Stomach (tissue), 9 donors: ENCODE data around the gene LTV1. TPM values are rescaled to one million over a fixed set of nuclear protein-coding genes. Genes with fewer than 3 reads are reported as not detected.

Experiments used
- DNase-seq, 2 donors: peaks; one replicate each; pipeline versions ENCODE4 v3.0.0 to v3.0.0-alpha.2; 2013 to 2019
- H3K27ac ChIP-seq, 5 donors: fragments of 200-600 bp in 4 of 5; sonication (generic) in 4 of 5; one replicate each; pipeline ENCODE4 v1.5.1; 2013 to 2019; ENCODE audit warnings: mild to moderate bottlenecking in 1 of 5, moderate library complexity in 1 of 5
- H3K27me3 ChIP-seq, 3 donors: fragments of 200-600 bp; sonication (generic); one replicate each; pipeline ENCODE4 v1.5.1; 2017 to 2019; ENCODE audit warnings: mixed run types in 1 of 3
- H3K36me3 ChIP-seq, 4 donors: fragments of 200-600 bp; sonication (generic); 1 replicate in 3 of 4; 2 replicates in 1 of 4; pipeline ENCODE4 v1.5.1; 2016 to 2019
- H3K4me1 ChIP-seq, 4 donors: fragments of 200-600 bp; sonication (generic); one replicate each; pipeline ENCODE4 v1.5.1; 2016 to 2019
- H3K4me3 ChIP-seq, 4 donors: fragments of 200-600 bp; sonication (generic) in 3 of 4; one replicate each; pipeline ENCODE4 v1.5.1; 2016 to 2019; ENCODE audit warnings: mild to moderate bottlenecking in 1 of 4
- H3K9me3 ChIP-seq, 4 donors: fragments of 200-600 bp; sonication (generic); one replicate each; pipeline ENCODE4 v1.5.1; 2016 to 2019
- EP300 ChIP-seq: sonication (generic); formaldehyde crosslinking; IDR thresholded peaks from one replicate; pipeline ENCODE4 v1.6.1; 2017; ENCODE audit warnings: antibody characterized with exemption
- POLR2A ChIP-seq, 4 donors: fragments of 450-650 bp; IDR thresholded peaks; one replicate each; pipeline ENCODE4 v1.6.1; 2016; ENCODE audit warnings: antibody characterized with exemption in 4 of 4, control low read depth in 2 of 4, mild to moderate bottlenecking in 1 of 4, moderate library complexity in 1 of 4
- POLR2AphosphoS5 ChIP-seq, 3 donors: sonication (generic); formaldehyde crosslinking; IDR thresholded peaks; one replicate each; pipeline ENCODE4 v1.6.1; 2016; ENCODE audit warnings: antibody characterized with exemption in 3 of 3
- whole genome bisulfite sequencing, 5 donors: extraction: QIAGEN DNeasy Blood & Tissue Kit in 3 of 5; methylation state at CpG; one replicate each; pipeline versions ENCODE4 v1.1.5 to v1.1.7; 2013 to 2018; 5-methylcytosine and 5-hydroxymethylcytosine counted together
- intact Hi-C: fragments of 100-400 bp; cut with DNase I; formaldehyde crosslinking; loops from one replicate; pipeline ENCODE4 v1.15.1; 2023; ENCODE audit warnings: low total_unique reads
- polyA plus RNA-seq, 3 donors: library from polyadenylated mRNA; stranded (reverse); fragments of 200-250 nt; gene quantifications; one replicate each; pipeline ENCODE4 v1.2.3, GENCODE V29; 2013
- total RNA-seq, 5 donors: library from RNA; depleted of rRNA; stranded (reverse); fragments of >200 nt; gene quantifications; one replicate each; pipeline versions ENCODE4 v1.1.0 to v1.2.3, GENCODE V29; 2014 to 2016
- TF ChIP-seq, protein P1 (sequence below), 7 experiments: fragments of 450-650 bp in 4 of 7; fragments of 200-600 bp in 3 of 7; sonication (generic) in 3 of 7; IDR thresholded peaks; one replicate each; pipeline ENCODE4 v1.5.1; 2016 to 2019; ENCODE audit warnings: antibody characterized with exemption in 7 of 7, control low read depth in 2 of 7, mild to moderate bottlenecking in 1 of 7
- donor health status: healthy with polysubstance abuse.
- donor health status: Bipolar disorder and iron deficiency.
- donor health status: healthy.

Gene LTV1
- total and polyA plus RNA-seq, 8 donors: 1.2 to 25.3 (median 16.6) TPM

DNA sequence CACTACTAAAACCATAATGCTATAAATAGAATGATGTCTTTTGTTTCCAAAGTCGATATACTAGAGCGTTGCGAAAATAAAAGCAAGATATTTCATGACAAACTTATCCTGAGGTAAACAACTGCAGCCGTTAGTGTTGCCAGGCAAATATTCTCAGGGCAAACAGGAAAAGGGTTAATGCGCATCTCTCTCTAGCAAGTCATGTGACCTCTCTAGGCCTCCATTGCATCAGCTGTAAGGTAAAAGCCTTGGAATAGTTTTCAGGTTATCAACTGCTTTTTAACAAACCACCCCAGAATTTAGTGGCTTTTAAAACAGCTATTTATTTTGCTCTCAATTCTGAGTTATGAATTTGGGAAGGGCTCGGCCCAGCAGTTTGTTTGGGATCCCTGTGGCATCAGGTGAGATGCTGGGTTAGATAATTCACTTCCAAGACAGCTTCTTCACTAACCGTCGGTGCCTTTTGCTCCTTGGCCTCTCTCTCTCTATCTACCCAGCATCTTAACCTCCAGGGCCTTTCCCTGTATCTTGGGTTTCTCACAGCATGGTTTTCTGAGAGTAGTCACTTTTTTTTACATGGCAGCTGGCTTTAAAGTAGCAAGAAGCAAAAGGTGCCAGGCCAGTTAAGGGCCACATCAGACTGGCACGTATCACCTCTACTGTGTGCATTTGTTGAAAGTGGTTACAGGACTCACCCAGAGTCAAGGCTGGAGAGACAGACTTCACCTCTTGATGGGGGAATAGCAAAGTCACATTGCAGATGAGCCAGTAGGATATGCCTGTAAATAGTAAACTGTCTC, 39.2 kb upstream of the LTV1 start:
- TF ChIP-seq, protein P1, sequence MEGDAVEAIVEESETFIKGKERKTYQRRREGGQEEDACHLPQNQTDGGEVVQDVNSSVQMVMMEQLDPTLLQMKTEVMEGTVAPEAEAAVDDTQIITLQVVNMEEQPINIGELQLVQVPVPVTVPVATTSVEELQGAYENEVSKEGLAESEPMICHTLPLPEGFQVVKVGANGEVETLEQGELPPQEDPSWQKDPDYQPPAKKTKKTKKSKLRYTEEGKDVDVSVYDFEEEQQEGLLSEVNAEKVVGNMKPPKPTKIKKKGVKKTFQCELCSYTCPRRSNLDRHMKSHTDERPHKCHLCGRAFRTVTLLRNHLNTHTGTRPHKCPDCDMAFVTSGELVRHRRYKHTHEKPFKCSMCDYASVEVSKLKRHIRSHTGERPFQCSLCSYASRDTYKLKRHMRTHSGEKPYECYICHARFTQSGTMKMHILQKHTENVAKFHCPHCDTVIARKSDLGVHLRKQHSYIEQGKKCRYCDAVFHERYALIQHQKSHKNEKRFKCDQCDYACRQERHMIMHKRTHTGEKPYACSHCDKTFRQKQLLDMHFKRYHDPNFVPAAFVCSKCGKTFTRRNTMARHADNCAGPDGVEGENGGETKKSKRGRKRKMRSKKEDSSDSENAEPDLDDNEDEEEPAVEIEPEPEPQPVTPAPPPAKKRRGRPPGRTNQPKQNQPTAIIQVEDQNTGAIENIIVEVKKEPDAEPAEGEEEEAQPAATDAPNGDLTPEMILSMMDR (IDR thresholded peaks at IDR 0.05): no peak
- TF ChIP-seq POLR2A (IDR thresholded peaks at IDR 0.05) (no peak), EP300 (no peak), POLR2AphosphoS5 (IDR thresholded peaks at IDR 0.05) (no peak)
- no peak overlapping the region for H3K4me3 ChIP-seq
- WGBS, 5 donors: 76 to 84% (median 82%) methylated on average over 9 of the region's 9 CpGs
- intact Hi-C loops: no loop called here
- DNase-seq: no peak
- peaks cover 0 to 34% (median 3%) of the 10 kb centered on the region in 4 donors for H3K4me1 ChIP-seq
- H3K27ac ChIP-seq: no peak overlapping the region
- peaks cover 0 to 47% (median 27%) of the 10 kb centered on the region in 4 donors for H3K36me3 ChIP-seq
- no peaks in the 10 kb centered on the region for H3K27me3 ChIP-seq
- H3K9me3 ChIP-seq: peaks cover 0 to 5% (median 2%) of the 10 kb centered on the region in 4 donors

DNA sequence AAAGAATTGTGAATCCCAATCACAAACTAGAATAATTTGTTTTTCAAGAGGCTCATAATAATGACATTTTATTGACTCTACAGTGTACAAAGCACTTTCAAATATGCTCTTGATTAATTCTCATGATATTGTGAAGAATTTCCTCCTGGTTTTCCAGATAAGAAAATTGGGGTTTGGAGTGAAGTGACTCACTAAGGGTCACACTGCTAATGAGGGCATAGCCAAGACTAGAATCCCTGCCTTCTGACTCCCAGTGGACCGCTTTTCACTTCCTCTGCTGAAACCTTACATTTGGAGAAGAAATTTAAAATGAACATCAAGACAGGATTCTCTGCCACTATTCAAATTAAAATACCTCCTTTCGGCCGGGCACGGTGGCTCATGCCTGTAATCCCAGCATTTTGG, 38.3 kb upstream of the LTV1 start:
- WGBS, 5 donors: 72 to 82% (median 75%) methylated on average over 4 of the region's 4 CpGs
- intact Hi-C loops: no loop called here

DNA sequence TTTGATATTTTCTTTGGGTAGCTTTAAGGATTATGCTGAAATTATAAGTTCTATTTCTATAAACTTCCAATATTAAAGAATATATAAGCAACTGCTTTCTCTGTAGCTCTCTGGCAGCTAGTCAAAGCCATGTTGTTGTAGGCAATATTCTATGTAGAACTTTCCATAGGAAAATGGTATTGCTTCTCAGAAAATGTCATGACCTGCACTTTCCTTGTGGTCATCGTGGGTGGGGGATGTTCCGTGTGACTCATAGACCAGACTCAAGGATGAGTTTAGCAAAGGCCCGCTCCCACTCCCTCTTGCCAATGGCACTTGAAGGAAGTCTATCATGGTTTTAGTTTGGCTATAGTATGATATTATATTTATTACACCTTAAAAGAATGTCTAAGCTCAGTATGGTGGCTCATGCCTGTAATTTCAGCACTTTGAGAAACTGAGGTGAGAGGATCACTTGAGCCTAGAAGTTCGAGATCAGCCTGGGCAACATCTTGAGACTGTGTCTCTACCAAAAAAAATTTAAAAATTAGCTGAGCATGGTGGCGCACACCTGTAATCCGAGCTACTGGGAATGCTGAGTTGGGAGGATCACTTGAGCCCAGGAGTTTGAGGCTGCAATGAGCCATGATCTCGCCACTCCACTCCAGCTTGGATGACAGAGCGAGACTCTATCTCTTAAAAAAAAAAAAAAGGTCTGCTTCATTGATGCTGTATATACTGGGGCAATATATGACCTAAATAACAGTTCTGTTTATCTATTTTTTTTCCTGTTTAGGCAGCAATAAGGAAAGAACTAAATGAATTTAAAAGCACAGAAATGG, 36.6 kb upstream of the LTV1 start:
- H3K27ac ChIP-seq: peak overlapping the region in 1 of 5 donors; percentile 51
- intact Hi-C loops: no loop called here
- no peaks in the 10 kb centered on the region for H3K9me3 ChIP-seq
- H3K36me3 ChIP-seq: peaks cover 0 to 30% (median 20%) of the 10 kb centered on the region in 4 donors
- no peaks in the 10 kb centered on the region for H3K27me3 ChIP-seq
- DNase-seq: no peak
- WGBS, 5 donors: 84 to 92% (median 88%) methylated on average over 8 of the region's 8 CpGs
- H3K4me3 ChIP-seq: no peak overlapping the region
- no peak for TF ChIP-seq POLR2A (IDR thresholded peaks at IDR 0.05)
- TF ChIP-seq, protein P1 (IDR thresholded peaks at IDR 0.05): no peak
- no peak for TF ChIP-seq POLR2AphosphoS5 (IDR thresholded peaks at IDR 0.05)
- TF ChIP-seq EP300: no peak
- peaks cover 0 to 34% (median 5%) of the 10 kb centered on the region in 4 donors for H3K4me1 ChIP-seq

More for the DNA sequence above, 38.3 kb upstream of the LTV1 start:
- TF ChIP-seq, protein P1 (IDR thresholded peaks at IDR 0.05): no peak
- no peak for TF ChIP-seq POLR2AphosphoS5 (IDR thresholded peaks at IDR 0.05)
- Histone ChIP-seq H3K27ac (no peak overlapping the region), H3K4me1 (peaks cover 0 to 34% (median 4%) of the 10 kb centered on the region in 4 donors), H3K27me3 (no peaks in the 10 kb centered on the region), H3K9me3 (peaks cover 0 to 3% (median 0%) of the 10 kb centered on the region in 4 donors), H3K4me3 (no peak overlapping the region), H3K36me3 (peaks cover 0 to 40% (median 27%) of the 10 kb centered on the region in 4 donors)
- DNase-seq: no peak

DNA sequence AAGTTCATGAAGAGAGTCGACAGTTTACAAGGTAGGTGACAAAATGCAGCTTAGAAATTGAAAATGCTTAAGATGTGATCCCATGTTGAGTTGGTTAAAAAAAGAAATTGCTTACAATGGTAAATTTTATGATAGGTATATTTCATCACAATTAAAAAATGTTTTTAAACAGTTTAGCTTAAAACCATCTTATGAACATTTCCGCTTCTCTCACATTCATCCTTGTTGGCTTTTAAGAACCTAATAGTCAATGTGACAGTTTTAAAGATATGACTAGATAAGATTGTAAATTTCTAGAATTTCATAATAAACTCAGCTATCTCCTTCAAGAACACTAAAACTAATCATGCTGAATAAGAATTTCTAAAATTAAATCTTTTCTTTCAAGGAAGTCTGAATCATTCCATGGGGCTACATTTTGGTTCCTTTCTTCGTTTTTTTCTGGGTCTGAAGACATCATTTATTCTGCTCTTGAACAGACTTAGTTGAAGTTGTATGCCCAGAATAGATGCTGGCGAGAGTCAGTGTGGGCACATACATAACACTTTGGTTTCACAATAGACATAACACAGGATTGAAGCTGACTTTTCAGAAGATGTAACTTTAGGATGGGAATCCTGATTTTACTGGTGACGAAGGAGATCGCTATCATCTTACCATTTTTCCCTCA, 35.9 kb upstream of the LTV1 start:
- H3K36me3 ChIP-seq: peaks cover 0 to 25% (median 17%) of the 10 kb centered on the region in 4 donors
- peak overlapping the region in 1 of 5 donors; percentile 17 for H3K27ac ChIP-seq
- intact Hi-C loops: no loop called here
- TF ChIP-seq, protein P1 (IDR thresholded peaks at IDR 0.05): no peak
- TF ChIP-seq POLR2A (IDR thresholded peaks at IDR 0.05): no peak
- TF ChIP-seq EP300: no peak
- TF ChIP-seq POLR2AphosphoS5 (IDR thresholded peaks at IDR 0.05): no peak
- H3K4me3 ChIP-seq: no peak overlapping the region
- no peaks in the 10 kb centered on the region for H3K27me3 ChIP-seq
- WGBS, 5 donors: 82 to 91% (median 90%) methylated on average over 6 of the region's 6 CpGs
- DNase-seq: no peak
- no peaks in the 10 kb centered on the region for H3K9me3 ChIP-seq
- H3K4me1 ChIP-seq: peaks cover 0 to 41% (median 5%) of the 10 kb centered on the region in 4 donors
